PC-3 (cell line): Measurements from ENCODE around the gene PCSK5. TPM values are rescaled to one million over a fixed set of nuclear protein-coding genes. Genes with fewer than 3 reads are reported as not detected.

Experiments used
- ATAC-seq: fragments of 200-7000 bp; cut with Tn5 transposase; 2 replicates; pipeline ENCODE4 v1.9.1; 2020; ENCODE audit warnings: mild to moderate bottlenecking, moderate library complexity
- BruUV-seq: library from RNA; stranded (reverse); fragments of 400-500 nt; replicated peaks from 2 replicates; lab custom pipeline; 2021; lab: Mats Ljungman, UMichigan
- CTCF ChIA-PET: fragments of 300-600 bp; sonication (Branson Sonifier 250); formaldehyde crosslinking; loops from one replicate; lab custom pipeline; 2022; ENCODE audit warnings: antibody characterized with exemption; lab: Charles Lee
- POLR2A ChIA-PET: fragments of 300-600 bp; sonication (Branson Sonifier 250); formaldehyde crosslinking; loops from one replicate; lab custom pipeline; 2022; ENCODE audit warnings: antibody characterized with exemption; ENCODE audit not compliant: unreplicated experiment; lab: Charles Lee
- DNase-seq: peaks from one replicate; pipeline ENCODE4 v3.0.0-alpha.2; 2015
- H2AFZ ChIP-seq: fragments of 300-600 bp; sonication (generic); 2 replicates; pipeline ENCODE4 v1.6.0; 2016; ENCODE audit warnings: antibody characterized with exemption, low read length
- H3F3A ChIP-seq: fragments of 300-600 bp; sonication (generic); one replicate; pipeline ENCODE4 v1.6.0; 2017; ENCODE audit warnings: antibody characterized with exemption, low read length, control low read depth, mild to moderate bottlenecking; ENCODE audit not compliant: unreplicated experiment
- H3K27ac ChIP-seq: fragments of 300-600 bp; sonication (generic); 2 replicates; pipeline ENCODE4 v1.5.1; 2016; ENCODE audit warnings: mild to moderate bottlenecking, low read length
- H3K27me3 ChIP-seq: fragments of 300-600 bp; sonication (generic); 2 replicates; pipeline ENCODE4 v1.6.1; 2016; ENCODE audit warnings: low read length, mixed read lengths
- H3K36me3 ChIP-seq: fragments of 300-600 bp; sonication (generic); 2 replicates; pipeline ENCODE4 v1.6.1; 2016; ENCODE audit warnings: low read depth, mixed run types, low read length, mixed read lengths
- H3K4me1 ChIP-seq: fragments of 300-600 bp; sonication (generic); 2 replicates; pipeline ENCODE4 v1.5.1; 2016; ENCODE audit warnings: low read length; ENCODE audit not compliant: insufficient read depth
- H3K4me2 ChIP-seq: fragments of 300-600 bp; sonication (generic); 2 replicates; pipeline ENCODE4 v1.6.0; 2016; ENCODE audit warnings: low read length
- H3K4me3 ChIP-seq: fragments of 300-600 bp; sonication (generic); 2 replicates; pipeline ENCODE4 v1.5.1; 2016; ENCODE audit warnings: mild to moderate bottlenecking, low read length, mixed read lengths
- H3K79me2 ChIP-seq: fragments of 300-600 bp; sonication (generic); 2 replicates; pipeline ENCODE4 v1.6.1; 2017; ENCODE audit warnings: low read length, mixed read lengths
- H3K9ac ChIP-seq: fragments of 300-600 bp; sonication (generic); 2 replicates; pipeline ENCODE4 v1.6.0; 2016; ENCODE audit warnings: mild to moderate bottlenecking, low read length
- H3K9me2 ChIP-seq: fragments of 300-600 bp; sonication (generic); replicated peaks from 2 replicates; pipeline ENCODE4 v1.6.1; 2016; ENCODE audit warnings: mixed run types, low read length, mixed read lengths
- H3K9me3 ChIP-seq: fragments of 300-600 bp; sonication (generic); 2 replicates; pipeline ENCODE4 v1.6.1; 2016; ENCODE audit warnings: low read length, mixed read lengths
- H4K20me1 ChIP-seq: fragments of 300-600 bp; sonication (generic); 2 replicates; pipeline ENCODE4 v1.6.1; 2016; ENCODE audit warnings: low read length, mixed read lengths
- CTCF ChIP-seq: fragments of 300-600 bp; sonication (generic); conservative IDR thresholded peaks from 2 replicates; pipeline ENCODE4 v1.5.1; 2017; ENCODE audit warnings: antibody characterized with exemption, low read depth, mild to moderate bottlenecking, low read length
- EZH2 ChIP-seq: fragments of 300-600 bp; sonication (generic); IDR thresholded peaks from one replicate; pipeline ENCODE4 v1.6.1; 2017; ENCODE audit warnings: antibody characterized with exemption, mild to moderate bottlenecking, low read length; ENCODE audit not compliant: unreplicated experiment
- EZH2phosphoT487 ChIP-seq: fragments of 300-600 bp; sonication (generic); IDR thresholded peaks from 2 replicates; pipeline ENCODE4 v1.6.1; 2018; ENCODE audit warnings: mild to moderate bottlenecking, antibody characterized with exemption, low read length, borderline replicate concordance
- intact Hi-C: fragments of 100-400 bp; cut with micrococcal nuclease; formaldehyde crosslinking; loops from 2 replicates; pipeline ENCODE4 v1.9.0; 2023
- total RNA-seq: library from RNA; depleted of rRNA; stranded (reverse); fragments of >200 nt; gene quantifications from 2 replicates; pipeline ENCODE4 v1.2.3, GENCODE V29; 2014

Gene PCSK5
- total RNA-seq, 1 experiment from 2014 or later: not detected

GRCh38 chr9:76007935-76008334 is 117.5 kb downstream of the PCSK5 start:
- POLR2A ChIA-PET: no interaction called here

GRCh38 chr9:76013809-76014208 is 123.3 kb downstream of the PCSK5 start:
- no peaks in the 10 kb centered on the region for H4K20me1 ChIP-seq
- no peaks in the 10 kb centered on the region for H3K9me2 ChIP-seq
- H3K27me3 ChIP-seq: no peaks in the 10 kb centered on the region
- intact Hi-C loops: no loop called here
- no peaks in the 10 kb centered on the region for H3K79me2 ChIP-seq
- no peak overlapping the region for H3K27ac ChIP-seq
- ChIA-PET POLR2A (no interaction called here), CTCF (no interaction called here)
- TF ChIP-seq CTCF (no peak), EZH2phosphoT487 (no peak), EZH2 (no peak)
- no peaks in the 10 kb centered on the region for H3K9me3 ChIP-seq
- H3K4me3 ChIP-seq: no peak overlapping the region
- no peak overlapping the region for H2AFZ ChIP-seq
- H3K4me2 ChIP-seq: no peak overlapping the region
- no peaks in the 10 kb centered on the region for H3K36me3 ChIP-seq
- H3K9ac ChIP-seq: no peak overlapping the region
- DNase-seq (no peak), ATAC-seq (no peak)
- no peaks in the 10 kb centered on the region for H3K4me1 ChIP-seq
- BruUV-seq: no TSS peak
- no peaks in the 10 kb centered on the region for H3F3A ChIP-seq

More at GRCh38 chr9:76007935-76008334, 117.5 kb downstream of the PCSK5 start:
- Histone ChIP-seq H3K4me3 (no peak overlapping the region), H3K4me1 (no peaks in the 10 kb centered on the region), H3K9me3 (no peaks in the 10 kb centered on the region), H3K9me2 (no peaks in the 10 kb centered on the region), H3K27ac (no peak overlapping the region), H2AFZ (no peak overlapping the region), H3F3A (no peaks in the 10 kb centered on the region), H3K79me2 (no peaks in the 10 kb centered on the region), H3K27me3 (no peaks in the 10 kb centered on the region), H4K20me1 (no peaks in the 10 kb centered on the region), H3K36me3 (no peaks in the 10 kb centered on the region), H3K4me2 (no peak overlapping the region), H3K9ac (no peak overlapping the region)
- intact Hi-C loops: no loop called here
- no peak for DNase-seq
- no peak for ATAC-seq
- no TSS peak for BruUV-seq
- TF ChIP-seq EZH2phosphoT487 (no peak), EZH2 (no peak)
- CTCF ChIA-PET: no interaction called here

GRCh38 chr9:76018235-76018634 is 127.8 kb downstream of the PCSK5 start:
- H3K79me2 ChIP-seq: no peaks in the 10 kb centered on the region
- CTCF ChIA-PET: no interaction called here
- no peaks in the 10 kb centered on the region for H3K9me2 ChIP-seq
- no peak overlapping the region for H3K4me3 ChIP-seq
- H4K20me1 ChIP-seq: no peaks in the 10 kb centered on the region
- no peak overlapping the region for H3K9ac ChIP-seq
- no peaks in the 10 kb centered on the region for H3K9me3 ChIP-seq
- H2AFZ ChIP-seq: no peak overlapping the region
- ATAC-seq: no peak
- no TSS peak for BruUV-seq
- no peak overlapping the region for H3K27ac ChIP-seq
- H3K4me2 ChIP-seq: no peak overlapping the region
- H3F3A ChIP-seq: no peaks in the 10 kb centered on the region
- DNase-seq: no peak
- intact Hi-C loops: no loop called here
- POLR2A ChIA-PET: no interaction called here
- no peaks in the 10 kb centered on the region for H3K27me3 ChIP-seq
- no peaks in the 10 kb centered on the region for H3K36me3 ChIP-seq
- no peak for TF ChIP-seq EZH2phosphoT487
- TF ChIP-seq EZH2: no peak
- no peak for TF ChIP-seq CTCF
- no peaks in the 10 kb centered on the region for H3K4me1 ChIP-seq
